GM21737 (cell line): Measurements from ENCODE around the gene NOTCH1.

Source experiments
- ATAC-seq: cut with Tn5 transposase; IDR thresholded peaks from one replicate; pipeline ENCODE4 v1.9.1; 2021; ENCODE audit warnings: mild to moderate bottlenecking, moderate library complexity; ENCODE audit not compliant: unreplicated experiment

NOTCH1 gene

GRCh38 chr9:136534366-136534765 is 11.5 kb downstream of the NOTCH1 start:
- ATAC-seq = no peak

GRCh38 chr9:136533775-136534157 is 12.1 kb downstream of the NOTCH1 start:
- ATAC-seq = no peak

GRCh38 chr9:136532799-136533774 is 12.8 kb downstream of the NOTCH1 start:
- no peak for ATAC-seq

DNA sequence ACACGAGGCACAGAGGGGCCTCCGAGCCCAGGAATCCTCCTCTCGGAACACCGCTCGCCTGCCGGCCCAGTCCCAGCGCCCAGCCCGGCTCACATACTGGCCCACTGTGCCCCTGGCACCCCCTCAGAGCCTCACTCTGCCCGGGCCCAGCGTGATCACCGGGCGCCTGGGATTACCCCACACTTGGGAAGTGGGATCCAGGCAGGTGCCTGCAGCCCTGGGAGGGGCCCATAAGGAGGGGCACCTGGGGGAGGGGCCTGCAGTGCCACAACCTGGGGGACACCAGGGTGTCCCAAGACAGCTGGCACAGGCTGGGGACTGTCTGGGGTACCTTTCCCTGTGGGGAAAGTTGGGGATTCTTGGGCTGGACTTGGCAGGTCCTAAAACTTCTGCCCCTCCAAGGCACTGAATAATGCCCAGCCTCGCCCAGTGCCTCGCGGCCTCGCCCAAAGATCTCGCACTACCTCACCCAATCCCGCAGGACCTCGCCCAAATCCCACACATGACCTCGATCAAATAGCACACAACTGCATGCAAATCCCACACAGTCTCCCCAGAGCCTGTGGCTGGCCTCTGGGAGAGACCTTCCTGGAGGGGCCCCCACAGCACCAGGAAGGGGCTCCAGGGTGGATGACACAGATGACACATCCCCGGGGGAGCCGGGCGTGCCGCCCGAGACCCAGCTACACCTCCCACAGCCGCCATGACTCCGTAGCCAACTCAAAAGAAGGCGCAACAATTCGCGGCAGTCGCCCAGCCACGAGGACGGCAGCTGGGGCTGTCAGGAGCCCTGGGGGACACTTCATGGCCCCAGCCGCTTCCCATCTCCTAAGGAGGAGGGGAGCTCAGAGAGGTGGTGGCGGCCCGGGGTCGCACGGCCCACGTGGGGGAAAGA is 13.7 kb downstream of the NOTCH1 start:
- no peak for ATAC-seq

DNA sequence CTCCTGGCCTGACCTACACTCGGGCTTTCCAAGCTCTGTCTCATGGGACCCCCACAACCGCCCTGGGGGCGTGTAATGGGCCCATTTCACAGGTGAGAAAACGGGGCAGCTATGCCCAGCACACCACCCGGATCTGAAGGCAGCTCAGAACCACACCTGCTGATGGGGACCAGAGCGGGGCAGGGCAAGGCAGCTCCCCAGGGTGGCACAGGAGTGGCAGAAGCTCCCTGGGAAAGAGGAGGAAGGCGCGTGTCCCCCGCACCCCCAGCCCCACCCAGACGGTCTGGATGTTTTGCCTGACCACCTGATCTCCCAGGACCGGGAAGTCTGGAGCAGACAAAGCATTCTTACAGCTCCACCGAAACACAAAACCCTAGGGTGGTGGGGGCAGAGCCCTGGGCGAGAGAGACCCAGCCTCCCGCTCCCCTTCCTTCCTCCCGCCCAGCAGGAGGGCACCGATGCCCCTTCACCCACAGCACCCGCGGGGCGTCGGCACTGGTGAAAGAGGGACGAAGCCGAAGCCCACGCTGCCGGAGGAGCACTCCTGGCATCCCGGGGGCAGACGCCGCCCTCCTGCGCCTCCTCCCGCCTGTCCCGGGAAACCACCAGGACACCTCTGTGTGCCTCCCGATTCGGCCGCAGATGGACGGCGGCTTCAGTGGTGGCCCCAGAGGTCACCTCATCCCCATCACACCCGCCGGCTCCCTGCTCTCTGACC is 14.5 kb downstream of the NOTCH1 start:
- ATAC-seq = no peak

DNA sequence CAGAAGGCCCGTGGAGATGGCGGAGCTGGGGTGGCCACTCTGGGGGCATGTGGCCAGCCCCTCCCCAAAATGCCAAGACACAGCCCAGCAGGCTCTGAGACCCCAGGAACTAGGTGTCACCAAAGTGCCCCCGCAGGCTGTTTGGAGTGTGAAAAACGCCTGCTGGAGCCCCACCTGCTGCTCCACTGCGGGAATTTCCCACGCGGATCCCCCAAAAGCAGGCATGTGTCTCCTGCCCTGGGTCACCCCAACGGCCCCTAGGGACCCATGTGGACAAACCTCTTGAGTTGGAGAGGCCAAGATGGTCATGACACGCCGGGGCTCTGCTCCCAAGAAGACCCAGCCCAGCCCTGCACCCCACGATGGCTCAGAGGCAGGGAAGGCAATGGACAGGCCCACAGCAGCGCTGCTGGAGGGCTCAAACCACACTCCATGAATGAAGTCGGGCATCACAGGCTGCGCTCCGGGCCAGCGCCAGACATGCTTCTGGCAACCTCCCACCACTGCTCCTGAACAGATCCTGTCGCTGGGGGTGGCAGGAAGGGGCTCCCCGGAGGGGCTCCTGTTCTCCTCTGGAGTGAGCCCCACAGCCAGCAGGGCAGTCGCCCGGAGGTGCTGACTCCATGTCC is 15.3 kb downstream of the NOTCH1 start:
- no peak for ATAC-seq

GRCh38 chr9:136529516-136530460 is 16.1 kb downstream of the NOTCH1 start:
- no peak for ATAC-seq

DNA sequence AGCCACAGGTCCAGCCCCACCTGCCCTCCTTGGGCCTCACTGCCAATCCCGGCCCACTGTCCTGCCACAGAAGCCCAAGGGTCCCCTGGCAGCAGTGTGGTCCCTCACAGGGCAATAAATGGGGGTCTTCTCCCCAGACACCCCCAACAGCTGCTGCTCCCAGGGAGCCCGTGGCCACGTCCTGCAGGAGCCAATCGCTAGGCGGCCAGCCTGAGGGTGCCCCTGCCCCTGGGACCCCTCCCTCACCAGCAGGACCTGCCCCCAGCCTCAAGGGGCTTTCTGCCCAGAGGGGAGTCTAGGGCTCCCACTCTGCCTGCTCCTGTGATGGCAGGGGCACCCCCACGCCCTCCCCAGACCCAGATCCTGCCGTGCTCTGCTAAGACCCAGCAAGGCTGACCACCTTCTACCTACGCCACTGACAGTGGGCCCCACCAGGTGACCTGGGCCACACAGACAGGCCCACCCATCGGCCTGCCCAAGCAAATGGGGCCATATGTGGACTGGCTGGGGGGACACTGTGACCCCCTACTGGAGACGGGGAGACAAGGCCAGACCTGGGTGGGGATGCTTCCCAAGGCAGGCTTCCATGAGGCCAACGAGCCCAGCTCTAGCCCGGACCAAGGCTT is 17.0 kb downstream of the NOTCH1 start:
- ATAC-seq = no peak

DNA sequence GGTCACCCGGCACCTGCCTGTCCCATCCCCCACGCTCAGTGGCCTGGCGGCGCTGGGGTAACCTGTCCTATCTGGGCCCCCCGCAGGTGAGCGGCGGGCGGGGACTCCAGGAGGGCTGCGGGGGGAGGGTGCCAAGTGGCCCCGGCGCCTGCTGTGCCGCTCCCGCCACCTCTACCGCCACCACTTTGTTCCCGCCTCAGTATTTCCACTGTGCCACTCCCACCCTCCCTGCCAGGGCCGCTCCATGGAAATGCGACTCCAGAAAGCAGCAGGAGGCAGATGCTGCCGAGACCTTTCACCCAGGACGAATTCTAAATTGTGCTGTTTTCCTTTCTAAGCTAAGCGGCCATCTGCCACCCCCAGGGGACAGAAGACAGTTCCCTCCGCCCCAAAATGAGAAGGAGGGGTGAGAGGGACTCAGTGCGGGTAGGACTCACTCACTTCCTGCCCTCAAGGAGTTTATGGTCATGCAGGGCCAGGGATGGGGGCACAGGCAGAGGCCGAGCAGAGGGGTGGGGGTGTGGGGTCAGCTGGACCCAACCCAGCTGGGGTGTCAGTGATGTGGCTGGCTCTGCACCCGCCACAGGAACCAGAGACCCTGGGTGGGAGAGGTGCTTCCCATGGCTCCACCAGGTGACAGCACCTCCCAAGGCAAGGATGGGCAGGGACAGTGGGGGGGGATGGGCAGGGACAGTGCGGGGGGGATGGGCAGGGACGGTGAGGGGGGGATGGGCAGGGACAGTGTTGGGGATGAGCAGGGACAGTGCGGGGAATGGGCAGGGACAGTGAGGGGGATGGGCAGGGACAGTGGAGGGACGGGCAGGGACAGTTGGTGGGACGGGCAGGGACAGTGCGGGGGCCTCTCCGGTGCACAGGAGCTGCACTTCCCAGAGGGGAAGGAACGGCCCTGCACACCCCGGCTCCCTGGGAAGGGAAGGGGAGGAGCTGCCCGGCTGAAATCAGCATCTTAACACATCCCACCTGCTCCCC is 17.8 kb downstream of the NOTCH1 start:
- ATAC-seq = no peak

- ATAC-seq = no peak
These were observed 18.7 kb downstream of the NOTCH1 start for GRCh38 chr9:136527131-136527530.

- no peak for ATAC-seq
These were observed 19.2 kb downstream of the NOTCH1 start for GRCh38 chr9:136526625-136527066.

DNA sequence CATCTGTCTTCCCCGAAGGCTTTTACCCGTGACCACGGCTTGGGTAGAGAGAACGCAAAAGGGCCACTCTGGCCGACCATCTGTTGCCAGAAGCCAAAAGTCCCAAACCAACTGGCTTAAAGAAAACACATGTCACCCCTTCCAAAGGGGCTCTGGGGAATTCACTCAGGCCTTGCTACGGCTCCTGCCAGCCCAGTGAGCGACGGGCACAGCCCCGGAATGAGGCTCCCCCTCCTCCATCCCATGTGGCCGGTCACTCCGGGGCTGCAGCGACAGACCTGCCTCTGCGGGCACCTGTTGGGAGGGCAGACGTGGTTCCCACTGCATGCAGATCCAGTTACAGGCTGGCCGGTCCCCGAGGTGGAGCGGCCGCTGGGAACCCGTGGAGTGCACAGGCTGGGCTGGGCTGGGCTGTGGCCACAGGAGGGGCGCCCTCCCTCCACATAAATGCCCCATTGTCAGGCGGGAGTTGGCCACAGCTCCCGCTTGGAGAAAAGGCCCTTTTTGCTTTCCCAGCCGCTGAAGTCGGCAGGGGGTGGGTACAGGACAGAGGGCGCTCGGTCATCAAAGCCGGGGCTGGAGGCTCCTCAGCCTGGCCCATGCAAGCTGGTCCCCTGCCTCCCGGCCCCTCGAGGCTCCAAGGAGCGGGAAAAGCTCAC is 19.9 kb downstream of the NOTCH1 start:
- ATAC-seq = no peak

DNA sequence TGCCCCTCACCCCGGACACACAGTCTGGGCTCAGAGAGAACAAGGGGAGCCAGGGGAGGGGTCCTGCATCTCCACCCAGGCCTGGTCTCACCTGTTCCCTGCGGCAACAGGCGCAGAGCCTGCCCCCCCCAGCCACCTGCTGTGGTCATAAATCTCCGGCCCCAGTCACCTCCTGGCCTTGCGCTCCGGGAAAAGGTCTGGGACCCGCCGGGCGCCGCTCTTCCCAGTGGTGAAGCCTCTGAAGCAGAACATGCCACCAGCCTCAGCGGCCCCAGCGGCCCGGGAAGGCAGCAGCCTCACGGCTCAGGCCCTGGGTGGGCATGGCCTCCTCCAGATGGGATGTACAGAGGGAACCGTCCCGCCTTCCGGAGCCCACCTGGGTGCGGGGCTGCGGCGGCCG is 20.6 kb downstream of the NOTCH1 start:
- ATAC-seq = no peak

DNA sequence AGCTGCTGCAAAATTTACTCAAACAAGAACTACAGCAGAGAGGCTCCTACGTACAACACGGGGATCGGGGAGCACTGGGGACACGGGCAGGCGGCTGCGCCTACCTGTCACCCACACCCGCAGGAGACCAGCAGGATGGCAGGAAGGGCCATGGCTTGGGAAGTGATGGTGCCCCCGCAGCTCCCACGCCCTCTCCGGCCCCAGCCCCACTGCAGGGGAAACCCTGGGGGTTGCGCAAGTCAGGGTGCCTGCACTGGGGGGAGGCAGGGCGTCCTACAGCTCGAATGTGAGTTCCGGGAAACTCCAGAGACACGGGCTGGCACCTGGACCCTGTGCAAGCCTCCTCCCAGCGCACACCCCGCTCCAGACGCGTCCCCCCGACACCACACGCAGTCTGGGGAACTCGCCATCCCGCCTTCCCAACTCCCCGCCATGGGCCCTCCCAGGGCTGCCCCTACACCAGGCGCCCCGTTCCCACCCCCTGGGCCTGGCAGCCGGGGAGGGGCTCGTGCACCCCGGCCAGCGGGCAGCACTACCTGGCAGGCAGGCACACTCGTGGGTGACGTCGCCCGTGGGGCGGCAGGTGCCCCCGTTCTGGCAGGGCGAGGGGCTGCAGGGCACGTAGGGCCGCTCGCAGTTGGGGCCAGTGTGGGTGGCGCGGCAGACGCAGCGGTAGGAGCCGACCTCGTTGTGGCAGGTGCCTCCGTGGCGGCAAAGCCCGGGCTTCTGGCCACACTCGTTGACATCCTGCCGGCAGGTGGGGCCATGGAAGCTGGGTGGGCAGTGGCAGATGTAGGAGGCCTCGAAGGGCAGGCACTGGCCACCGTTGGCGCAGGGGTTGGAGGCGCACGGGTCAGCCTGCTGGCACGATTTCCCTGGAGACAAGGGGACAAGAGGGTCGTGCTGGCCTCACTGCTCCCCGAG is 23.3 kb downstream of the NOTCH1 start:
- ATAC-seq = no peak

DNA sequence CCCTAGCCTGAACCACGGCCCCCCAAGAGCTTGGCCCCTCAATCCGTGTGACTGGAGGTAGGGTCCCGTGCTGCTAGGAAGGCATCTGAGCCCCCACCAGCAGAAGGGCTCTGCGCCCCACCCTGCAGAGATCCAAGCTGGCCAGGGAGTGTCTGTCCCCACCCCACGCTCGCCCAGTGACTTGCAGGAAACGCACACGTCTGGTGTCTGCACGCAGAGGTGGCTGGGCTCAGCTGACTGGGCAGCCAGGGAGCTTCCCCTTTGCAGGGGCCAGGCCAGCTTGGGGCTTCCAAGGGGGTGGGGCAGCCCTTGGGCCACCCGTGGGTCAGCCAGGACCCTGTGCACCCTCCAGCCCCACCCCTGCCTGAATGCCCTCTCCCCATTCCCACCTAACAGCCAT is 24.3 kb downstream of the NOTCH1 start:
- ATAC-seq = no peak

- no peak for ATAC-seq
These were observed 25.8 kb downstream of the NOTCH1 start for GRCh38 chr9:136520053-136520540.
